ENCODE measurements around the gene ENTPD8.

Gene ENTPD8

DNA sequence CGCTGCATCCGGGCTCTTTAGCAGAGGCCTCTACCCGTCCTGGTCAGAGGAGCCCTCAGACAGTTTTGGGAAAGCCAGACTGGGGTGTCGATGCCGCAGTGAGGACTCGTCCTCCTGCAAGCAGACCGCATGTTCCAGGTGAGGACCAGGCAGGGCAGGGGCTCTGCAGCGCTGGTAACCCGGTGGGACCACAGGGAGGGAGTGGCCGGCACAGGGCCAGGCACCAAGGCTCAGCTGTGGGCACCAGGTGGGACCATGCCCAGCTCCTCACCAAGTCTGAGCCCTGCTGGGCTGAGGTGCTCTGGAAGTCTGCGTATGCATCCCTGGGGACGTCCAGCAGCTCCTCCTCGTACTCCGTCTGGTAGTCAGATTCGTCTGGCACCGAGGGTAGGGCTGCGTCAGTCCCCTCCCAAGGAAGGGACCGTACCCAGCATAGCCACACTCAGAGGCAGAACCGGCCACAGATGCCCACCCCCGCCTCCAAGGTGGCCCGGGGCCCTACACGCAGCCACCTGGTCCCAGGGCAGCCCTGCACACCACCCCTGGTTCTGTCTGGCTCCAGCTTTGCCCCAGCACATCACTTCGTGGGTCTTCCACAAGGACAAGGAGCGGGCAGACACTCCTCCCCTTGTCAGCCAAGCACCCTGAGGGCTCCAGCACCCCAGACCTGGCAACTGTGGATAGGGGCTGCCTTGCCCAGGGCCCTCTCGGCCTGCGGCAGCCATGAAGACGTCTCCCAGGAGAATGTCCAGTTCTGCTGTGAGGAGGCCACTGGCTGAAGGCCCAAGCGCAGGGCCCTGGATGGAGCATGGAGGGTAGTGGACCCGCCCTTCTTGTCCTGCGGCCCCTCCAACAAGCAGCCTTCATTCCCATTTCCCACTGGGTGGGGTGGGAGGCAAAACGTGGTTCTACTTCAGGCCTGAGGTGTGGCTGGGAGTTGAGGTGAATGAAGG lies 19.5 kb upstream of the ENTPD8 start:
- no peak overlapping the region for H3K4me3 ChIP-seq (replicated peaks; ENCODE audit: low read depth, low read length)
- DNase-seq (ENCODE audit: low read depth): no peak
- TF ChIP-seq, protein P1, sequence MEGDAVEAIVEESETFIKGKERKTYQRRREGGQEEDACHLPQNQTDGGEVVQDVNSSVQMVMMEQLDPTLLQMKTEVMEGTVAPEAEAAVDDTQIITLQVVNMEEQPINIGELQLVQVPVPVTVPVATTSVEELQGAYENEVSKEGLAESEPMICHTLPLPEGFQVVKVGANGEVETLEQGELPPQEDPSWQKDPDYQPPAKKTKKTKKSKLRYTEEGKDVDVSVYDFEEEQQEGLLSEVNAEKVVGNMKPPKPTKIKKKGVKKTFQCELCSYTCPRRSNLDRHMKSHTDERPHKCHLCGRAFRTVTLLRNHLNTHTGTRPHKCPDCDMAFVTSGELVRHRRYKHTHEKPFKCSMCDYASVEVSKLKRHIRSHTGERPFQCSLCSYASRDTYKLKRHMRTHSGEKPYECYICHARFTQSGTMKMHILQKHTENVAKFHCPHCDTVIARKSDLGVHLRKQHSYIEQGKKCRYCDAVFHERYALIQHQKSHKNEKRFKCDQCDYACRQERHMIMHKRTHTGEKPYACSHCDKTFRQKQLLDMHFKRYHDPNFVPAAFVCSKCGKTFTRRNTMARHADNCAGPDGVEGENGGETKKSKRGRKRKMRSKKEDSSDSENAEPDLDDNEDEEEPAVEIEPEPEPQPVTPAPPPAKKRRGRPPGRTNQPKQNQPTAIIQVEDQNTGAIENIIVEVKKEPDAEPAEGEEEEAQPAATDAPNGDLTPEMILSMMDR (IDR thresholded peaks at IDR 0.05; ENCODE audit: low read length, missing control alignments): no peak

DNA sequence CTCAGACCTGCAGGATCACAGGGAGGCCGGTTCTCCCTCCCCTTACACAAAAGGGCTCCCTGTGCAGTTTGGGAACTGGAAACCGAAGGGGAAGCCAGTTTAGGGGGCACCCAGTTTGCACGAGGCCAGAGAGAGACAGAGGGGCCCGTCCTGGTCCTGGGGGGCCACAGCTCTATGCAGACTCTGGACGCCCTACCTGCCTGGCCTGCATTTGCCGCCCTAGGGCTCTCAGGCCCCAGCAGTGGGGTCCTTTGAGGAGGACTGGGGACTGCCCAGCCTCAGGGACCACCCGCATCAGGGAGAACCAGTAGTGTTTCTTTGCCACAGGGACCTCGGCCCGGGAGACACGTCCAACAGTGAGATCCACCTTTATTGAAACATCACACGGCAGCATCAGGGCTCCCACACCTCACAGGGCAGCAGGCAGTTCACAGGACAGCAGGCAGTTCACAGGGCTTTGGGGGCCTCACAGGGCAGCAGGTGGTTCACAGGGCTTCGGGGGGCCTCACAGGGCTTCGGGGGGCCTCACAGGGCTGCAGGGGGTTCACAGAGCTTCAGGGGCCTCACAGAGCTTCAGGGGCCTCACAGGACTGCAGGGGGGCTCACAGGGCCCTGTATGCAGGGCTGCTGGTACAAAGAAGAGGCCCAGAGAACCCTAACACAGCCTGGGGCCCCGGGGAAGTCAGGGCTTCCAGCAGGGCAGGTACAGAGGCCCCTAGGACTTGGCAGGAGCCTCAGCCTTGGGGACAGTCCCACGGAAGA lies 18.6 kb upstream of the ENTPD8 start:
- no peak for DNase-seq (ENCODE audit: low read depth)
- TF ChIP-seq, protein P1 (IDR thresholded peaks at IDR 0.05; ENCODE audit: low read length, missing control alignments): no peak
- peak overlapping the region; percentile 36 for H3K4me3 ChIP-seq (replicated peaks; ENCODE audit: low read depth, low read length)

DNA sequence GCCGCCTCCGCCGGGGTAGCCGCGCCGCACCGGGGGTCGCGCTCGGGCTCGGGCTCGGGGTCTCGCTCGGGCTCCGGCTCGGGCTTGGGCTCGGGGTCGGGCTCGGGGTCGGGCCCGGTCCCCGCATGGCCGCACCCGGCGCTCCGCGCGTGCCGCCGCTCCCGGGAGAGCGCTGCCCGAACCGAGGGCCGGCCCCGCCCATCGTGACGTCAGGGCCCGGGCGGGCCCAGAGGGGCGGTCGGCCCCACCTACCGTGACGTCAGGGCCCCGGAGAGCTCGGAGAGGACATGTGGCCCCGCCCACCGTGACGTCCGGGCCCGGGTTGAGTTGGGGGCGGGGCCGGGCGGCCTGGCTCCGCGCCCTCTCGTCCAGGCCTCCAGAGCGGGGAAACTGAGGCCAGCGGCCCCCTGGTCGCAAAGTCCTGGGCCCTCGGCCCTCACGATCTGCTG lies 18.0 kb upstream of the ENTPD8 start, which contains the start of gene NSMF:
Gene NSMF (minus strand): TSS at position 183 of the 449 bp plus-strand sequence. CDS start 232 bp downstream, outside the sequence.
- peak within 1 kb of the TSS; percentile 68 for H3K4me3 ChIP-seq (replicated peaks; ENCODE audit: low read depth, low read length)
- DNase-seq (ENCODE audit: low read depth): peak; percentile 90
- TF ChIP-seq, protein P1 (IDR thresholded peaks at IDR 0.05; ENCODE audit: low read length, missing control alignments): no peak

DNA sequence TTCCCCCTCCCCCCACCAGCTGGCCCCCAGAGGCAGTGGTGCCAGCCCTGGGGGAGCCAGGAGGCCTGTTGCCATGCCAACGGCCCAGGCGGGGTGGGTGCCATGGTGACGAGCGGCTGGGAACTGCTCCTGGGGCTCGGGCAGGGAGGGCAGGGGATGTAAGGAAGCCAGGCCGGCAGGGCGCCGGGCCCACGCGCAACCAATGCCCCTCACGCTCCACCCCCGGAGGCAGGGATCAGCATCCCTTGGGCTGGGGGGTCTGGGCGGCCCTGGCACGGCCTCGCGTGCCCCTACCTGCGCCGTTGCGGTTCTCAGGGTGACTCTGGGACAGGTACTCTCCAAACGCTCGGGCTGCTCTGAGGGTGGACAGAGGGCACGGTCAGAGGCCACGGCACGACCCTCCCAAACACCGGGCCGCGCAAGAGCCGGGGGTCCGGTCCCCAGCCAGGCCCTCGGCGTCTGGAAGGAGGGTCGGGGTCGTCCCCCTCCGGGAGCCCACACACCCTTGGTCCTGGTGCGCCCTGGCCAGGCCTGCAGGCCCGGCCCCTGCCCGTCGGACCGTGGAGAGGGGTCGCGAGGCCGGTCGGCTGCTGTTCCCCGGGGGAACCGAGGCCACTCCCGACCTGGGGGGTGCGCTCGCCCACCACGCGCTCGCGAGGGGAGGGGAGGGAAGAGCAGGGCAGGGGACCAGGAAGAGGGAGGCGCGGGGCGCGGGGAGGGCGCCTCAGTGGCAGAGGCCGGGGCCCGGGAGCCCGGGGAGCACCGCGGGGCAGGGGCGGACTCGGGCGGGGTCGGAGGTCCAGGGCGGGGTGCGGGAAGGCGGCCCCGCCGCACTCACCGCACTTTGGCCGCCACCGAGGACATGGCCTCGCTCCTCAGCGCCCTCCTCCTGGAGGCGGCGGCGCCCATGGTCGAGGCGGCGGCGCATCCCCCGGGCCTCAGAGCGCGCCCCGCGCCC lies 17.3 kb upstream of the ENTPD8 start:
- H3K4me3 ChIP-seq (replicated peaks; ENCODE audit: low read depth, low read length): peak overlapping the region; percentile 68
- TF ChIP-seq, protein P1 (IDR thresholded peaks at IDR 0.05; ENCODE audit: low read length, missing control alignments): no peak
- no peak for DNase-seq (ENCODE audit: low read depth)

DNA sequence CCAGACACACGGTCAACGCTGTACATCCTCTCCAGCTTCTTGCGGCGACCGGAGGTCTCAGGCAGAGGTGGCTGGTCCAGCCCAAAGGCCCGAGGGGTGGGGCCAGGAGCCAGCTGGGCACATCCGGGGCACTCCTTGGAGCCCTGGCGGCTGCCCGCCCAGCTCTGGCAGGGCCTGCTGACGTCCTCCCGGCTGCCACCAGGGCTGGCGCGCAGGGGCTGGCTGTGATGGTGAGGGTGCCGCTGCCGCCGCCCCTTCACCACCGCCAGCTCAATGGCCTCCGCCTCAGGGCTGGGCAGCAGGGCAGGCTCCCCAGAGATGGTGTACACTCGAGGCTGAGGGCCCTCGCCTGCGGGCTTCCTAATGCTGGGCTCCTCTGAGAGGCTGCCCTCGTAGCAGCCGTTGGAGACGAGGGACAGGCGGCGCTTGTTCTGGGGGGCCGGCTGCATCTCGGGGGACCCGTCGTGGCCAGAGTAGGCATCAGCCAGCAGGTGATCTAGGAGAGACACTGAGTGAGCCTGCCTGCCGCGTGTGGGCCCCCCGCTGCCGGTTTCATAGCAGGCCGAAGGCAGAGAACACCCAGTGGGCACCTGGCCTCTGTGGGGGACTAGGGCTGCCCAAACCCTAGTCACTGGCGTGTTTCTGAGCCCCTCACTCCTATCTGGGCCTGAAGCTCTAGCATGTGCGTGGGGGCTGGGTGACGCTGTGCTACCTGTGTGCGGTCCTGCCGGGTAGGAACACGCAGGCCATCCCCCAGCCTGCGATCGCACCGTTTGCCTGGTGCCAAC lies 16.4 kb upstream of the ENTPD8 start:
- no peak for DNase-seq (ENCODE audit: low read depth)
- TF ChIP-seq, protein P1 (IDR thresholded peaks at IDR 0.05; ENCODE audit: low read length, missing control alignments): no peak
- peak overlapping the region; percentile 68 for H3K4me3 ChIP-seq (replicated peaks; ENCODE audit: low read depth, low read length)

Measured in fibroblast of pulmonary artery (primary cell).